HG03066 (cell line): Measurements from ENCODE around the gene EVX2.

Experiments
- ATAC-seq: cut with Tn5 transposase; IDR thresholded peaks from one replicate; pipeline ENCODE4 v1.9.1; 2021; ENCODE audit warnings: low read depth; ENCODE audit not compliant: unreplicated experiment

EVX2 gene

GRCh38 chr2:176083796-176084261 is at the start of gene EVX2:
EVX2 (minus strand) TSS chr2:176083962; CDS start chr2:176083776, 186 bp downstream.
- no peak for ATAC-seq

DNA sequence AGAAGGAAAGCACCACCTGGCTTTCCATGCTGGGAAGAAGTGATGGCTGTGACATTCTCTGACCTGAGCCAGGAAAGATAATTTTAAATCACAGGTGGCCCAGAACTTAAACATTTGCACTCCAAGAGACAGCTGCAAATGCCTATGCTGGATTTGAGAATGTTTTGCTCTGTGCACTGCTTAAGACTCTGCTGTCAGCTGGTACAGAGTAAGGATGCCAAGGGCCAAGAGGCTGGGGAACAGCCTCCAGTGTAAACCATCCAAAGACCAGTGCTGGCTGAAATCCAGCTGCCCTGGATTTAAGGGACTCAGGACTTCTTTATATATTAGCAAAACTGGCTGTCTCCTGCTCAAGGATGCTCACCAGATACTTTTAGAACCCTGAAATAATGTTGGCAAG is 49.6 kb upstream of the EVX2 start:
- ATAC-seq, result no peak

DNA sequence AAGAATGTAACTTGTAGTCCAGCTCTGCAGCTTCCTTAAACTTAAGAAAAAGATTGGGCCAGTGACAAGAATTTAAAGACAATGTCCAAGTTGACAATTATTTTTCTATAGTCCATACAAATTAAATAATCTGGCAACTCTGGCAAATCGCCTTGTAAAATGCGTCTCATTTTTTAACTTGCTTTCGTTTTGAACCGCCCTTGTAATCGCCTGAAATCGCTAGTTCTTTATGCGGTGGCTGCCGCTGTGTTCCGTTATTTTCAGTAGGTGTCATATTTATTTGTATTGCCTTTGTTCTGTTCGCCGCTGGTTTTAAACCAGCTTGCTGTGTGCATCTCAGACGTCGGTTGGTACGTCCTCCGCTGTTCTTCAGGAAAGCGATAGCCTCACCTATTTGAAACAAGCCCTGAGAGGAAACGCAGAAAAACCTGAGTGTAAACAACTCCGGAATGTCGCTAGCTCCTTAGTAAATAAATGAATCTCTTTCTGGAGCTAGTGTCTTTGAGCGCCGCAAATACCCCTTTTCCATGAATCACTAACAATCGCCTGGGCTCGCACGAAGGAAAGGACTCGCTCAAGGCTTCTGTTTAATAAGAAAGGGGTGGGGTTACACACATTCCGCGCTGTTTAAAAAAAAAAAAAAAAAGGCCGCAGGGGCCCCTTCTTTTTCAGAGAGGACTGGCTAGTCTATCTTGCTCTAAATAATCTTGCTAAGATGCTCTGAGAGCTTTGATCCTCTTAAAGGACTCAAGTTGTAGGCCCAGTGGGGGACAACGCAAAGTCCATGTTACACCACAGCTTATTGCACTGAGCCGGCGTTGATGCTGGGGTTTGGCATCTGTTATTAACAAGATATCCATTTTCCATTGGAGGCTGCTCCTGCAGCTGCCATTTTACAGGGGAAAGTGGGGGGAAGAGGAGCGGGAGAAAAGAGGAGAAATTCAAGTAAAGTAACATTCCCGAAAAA is 48.7 kb upstream of the EVX2 start:
- ATAC-seq, result no peak

DNA sequence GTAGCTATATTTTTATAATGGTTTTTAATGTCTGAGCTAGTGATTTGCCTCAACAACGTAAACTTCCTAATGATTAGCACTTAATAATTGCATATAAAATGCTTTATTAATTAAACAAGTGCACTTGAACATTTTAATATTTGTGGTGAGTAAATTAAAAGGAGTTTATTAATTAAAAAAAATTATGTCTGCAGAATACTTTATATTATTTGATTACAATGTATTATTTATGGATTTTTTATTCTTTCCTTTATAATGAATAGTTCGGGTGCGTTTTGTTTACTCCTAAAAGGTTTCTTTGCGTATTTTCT is 48.0 kb upstream of the EVX2 start:
- no peak for ATAC-seq

GRCh38 chr2:176130957-176131847 is 47.4 kb upstream of the EVX2 start:
- ATAC-seq, result no peak

DNA sequence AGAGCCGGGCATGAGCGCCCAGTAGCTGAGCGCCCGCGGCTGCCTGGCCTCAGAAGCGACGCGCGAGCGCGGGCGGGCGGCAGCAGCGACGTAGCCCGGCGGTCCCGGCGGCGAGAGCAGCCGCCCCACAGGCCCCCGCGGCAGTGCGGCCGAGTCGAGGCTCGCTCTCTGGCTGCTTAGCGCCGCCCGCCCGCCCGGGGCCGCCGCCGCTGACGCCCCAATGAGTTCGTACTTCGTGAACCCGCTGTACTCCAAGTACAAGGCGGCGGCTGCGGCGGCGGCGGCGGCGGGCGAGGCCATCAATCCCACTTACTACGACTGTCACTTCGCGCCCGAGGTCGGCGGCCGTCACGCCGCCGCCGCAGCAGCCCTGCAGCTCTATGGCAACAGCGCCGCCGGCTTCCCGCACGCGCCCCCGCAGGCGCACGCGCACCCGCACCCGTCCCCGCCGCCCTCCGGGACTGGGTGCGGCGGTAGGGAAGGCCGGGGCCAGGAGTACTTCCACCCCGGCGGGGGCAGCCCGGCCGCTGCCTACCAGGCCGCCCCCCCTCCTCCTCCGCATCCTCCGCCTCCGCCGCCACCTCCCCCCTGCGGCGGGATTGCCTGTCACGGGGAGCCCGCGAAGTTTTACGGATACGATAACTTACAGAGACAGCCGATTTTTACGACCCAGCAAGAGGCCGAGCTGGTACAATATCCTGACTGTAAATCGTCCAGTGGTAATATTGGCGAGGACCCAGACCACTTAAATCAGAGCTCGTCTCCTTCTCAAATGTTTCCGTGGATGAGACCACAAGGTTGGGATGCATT is 46.6 kb upstream of the EVX2 start:
- no peak for ATAC-seq

GRCh38 chr2:176129813-176130146 is 46.0 kb upstream of the EVX2 start:
- no peak for ATAC-seq

DNA sequence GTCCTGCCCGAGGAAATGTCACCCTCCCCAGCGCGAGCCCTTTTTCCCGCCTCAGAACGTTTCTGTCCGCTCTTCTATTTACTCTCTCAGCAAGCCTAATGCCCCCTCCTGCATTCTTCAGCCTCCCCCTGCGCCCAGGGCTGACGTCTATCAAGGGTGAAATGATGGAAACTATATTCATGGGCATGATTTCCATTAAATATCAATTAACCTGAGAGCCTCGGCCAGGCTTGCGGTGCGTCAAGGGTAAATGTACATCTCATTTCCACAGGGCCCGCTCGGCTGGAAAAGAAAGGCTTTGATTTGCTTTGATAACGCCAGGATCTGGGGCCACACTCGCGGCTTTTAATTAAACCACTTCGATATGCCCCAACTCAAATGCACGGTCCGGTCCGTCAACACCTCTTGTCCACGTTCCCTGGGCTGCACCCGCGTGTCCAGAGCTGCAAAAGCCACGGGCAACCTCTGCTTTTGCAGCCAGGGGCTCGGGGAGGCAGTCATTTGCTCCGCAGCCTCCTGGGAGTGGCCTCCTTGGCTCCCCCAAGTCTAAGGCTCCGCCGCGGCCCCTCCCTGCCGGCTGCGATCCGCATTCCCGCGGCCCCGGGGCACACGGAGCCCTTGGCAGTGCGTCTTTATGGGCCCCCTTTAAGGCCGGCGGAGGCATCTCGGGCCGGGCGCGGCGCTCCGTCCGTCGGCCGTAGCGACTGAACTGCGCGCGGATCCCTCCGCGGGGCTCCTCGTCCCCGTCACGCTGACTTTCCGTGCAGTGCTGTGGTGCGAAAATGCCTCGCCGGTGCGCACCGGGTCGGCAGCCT is 45.4 kb upstream of the EVX2 start, which contains the start of gene HOXD8:
Gene HOXD8 (plus strand): TSS at position 724 of the 815 bp plus-strand sequence. CDS start 662 bp downstream, outside the sequence.
- no peak for ATAC-seq

GRCh38 chr2:176128172-176128981 is 44.6 kb upstream of the EVX2 start:
- no peak for ATAC-seq

DNA sequence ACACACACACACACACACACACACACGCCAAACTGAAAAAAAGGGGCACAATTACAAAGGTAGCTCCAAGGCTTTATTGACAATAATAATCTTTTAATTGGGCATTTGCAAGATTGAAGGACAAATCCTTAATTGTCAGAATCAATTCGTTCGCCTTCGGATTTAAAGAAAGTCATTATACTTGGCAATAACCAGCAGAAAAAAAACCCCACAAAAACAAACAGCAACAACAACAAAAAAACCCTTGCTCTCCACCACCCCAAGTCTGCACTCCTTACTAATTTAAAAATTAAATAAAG is 44.0 kb upstream of the EVX2 start:
- no peak for ATAC-seq

GRCh38 chr2:176126929-176127773 is 43.4 kb upstream of the EVX2 start:
- ATAC-seq, result no peak

GRCh38 chr2:176125772-176126054 is 42.0 kb upstream of the EVX2 start:
- no peak for ATAC-seq

GRCh38 chr2:176124947-176125771 is 41.4 kb upstream of the EVX2 start:
- ATAC-seq, result no peak

- no peak for ATAC-seq
These were observed 40.6 kb upstream of the EVX2 start for GRCh38 chr2:176124110-176124946.

DNA sequence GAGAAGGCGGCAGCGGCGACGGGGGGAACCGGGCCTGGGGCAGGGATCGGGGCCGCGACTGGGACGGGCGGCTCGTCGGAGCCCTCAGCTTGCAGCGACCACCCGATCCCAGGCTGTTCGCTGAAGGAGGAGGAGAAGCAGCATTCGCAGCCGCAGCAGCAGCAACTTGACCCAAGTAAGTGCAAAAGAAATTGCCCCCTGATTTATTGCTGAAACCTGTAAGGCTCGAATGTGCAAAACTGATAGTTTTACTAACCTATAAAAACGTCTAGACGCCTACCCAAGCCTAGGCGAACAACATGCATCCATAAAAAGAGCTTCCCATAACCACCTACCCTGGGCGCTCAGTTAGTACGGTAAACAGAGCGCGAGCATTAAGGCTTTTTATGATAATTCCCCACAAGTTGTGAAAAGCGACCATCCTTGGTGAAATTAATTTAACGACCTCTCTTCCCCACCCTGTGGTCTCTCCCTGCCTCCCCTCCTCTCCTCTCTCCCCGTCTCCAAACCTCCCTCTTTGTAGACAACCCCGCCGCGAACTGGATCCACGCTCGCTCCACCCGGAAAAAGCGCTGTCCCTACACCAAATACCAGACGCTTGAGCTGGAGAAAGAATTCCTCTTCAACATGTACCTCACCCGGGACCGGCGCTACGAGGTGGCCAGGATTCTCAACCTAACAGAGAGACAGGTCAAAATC is 39.8 kb upstream of the EVX2 start:
- no peak for ATAC-seq
